Measurements from ENCODE around the gene MID2.

GRCh38 chrX:107827852-107828251, 2.2 kb downstream of the MID2 start:
- no peak for TF ChIP-seq CTCF (conservative IDR thresholded peaks at IDR 0.05; ENCODE audit: low read length)
- TF ChIP-seq EZH2phosphoT487 (IDR thresholded peaks at IDR 0.05; ENCODE audit: borderline replicate concordance): no peak
